CD4-positive, alpha-beta T cell (primary cell): ENCODE measurements around the gene TTC34. TPM values are rescaled to one million over a fixed set of nuclear protein-coding genes. Genes with fewer than 3 reads are reported as not detected.

Experiments used
- ATAC-seq: fragments of 200-7000 bp; cut with Tn5 transposase; one replicate; pipeline ENCODE4 v1.10.0; 2022; ENCODE audit warnings: mild to moderate bottlenecking; ENCODE audit not compliant: poor library complexity
- CTCF ChIA-PET: fragments of 350-600 bp; sonication (Branson Sonifier 250); formaldehyde crosslinking; loops from one replicate; lab custom pipeline; 2021; ENCODE audit warnings: antibody characterized with exemption, inconsistent platforms; lab: Charles Lee
- POLR2A ChIA-PET: fragments of 350-600 bp; sonication (Branson Sonifier 250); formaldehyde crosslinking; loops from one replicate; lab custom pipeline; 2021; ENCODE audit warnings: antibody characterized with exemption, inconsistent platforms; lab: Charles Lee
- DNase-seq, 14 experiments: peaks; one replicate each; pipeline ENCODE4 v3.0.0-alpha.2; 2013 to 2020; ENCODE audit warnings: mixed read lengths in 2 of 14
- H3K27ac ChIP-seq, 2 donors: one replicate each; pipeline versions ENCODE4 v1.5.1 to v1.7.0; 2013; ENCODE audit warnings: low read length in 2 of 2, low read depth in 1 of 2, mild to moderate bottlenecking in 1 of 2
- H3K27me3 ChIP-seq, 2 experiments: 1 replicate in 1 of 2; 2 replicates in 1 of 2; pipeline versions ENCODE4 v1.6.1 to v1.7.0; 2013; ENCODE audit warnings: low read length in 2 of 2, control low read depth in 1 of 2, mild to moderate bottlenecking in 1 of 2, moderate library complexity in 1 of 2; ENCODE audit not compliant: insufficient read depth in 2 of 2, control insufficient read depth in 1 of 2
- H3K36me3 ChIP-seq: one replicate; pipeline ENCODE4 v1.6.1; 2013; ENCODE audit warnings: low read length, control low read depth; ENCODE audit not compliant: insufficient read depth
- H3K4me1 ChIP-seq: one replicate; pipeline ENCODE4 v1.6.1; 2013; ENCODE audit warnings: low read length, control low read depth; ENCODE audit not compliant: insufficient read depth
- H3K4me3 ChIP-seq: one replicate; pipeline ENCODE4 v1.5.1; 2013; ENCODE audit warnings: mild to moderate bottlenecking, low read length, moderate library complexity
- H3K9me3 ChIP-seq, 2 experiments: 1 replicate in 1 of 2; 2 replicates in 1 of 2; pipeline versions ENCODE4 v1.6.1 to v1.7.0; 2013; ENCODE audit warnings: low read length in 2 of 2, mild to moderate bottlenecking in 2 of 2, control low read depth in 1 of 2, moderate library complexity in 1 of 2; ENCODE audit not compliant: control insufficient read depth in 1 of 2, insufficient read depth in 1 of 2
- H3K27ac Mint-ChIP-seq: one replicate; pipeline ENCODE4 v1.8.0; 2020; ENCODE audit warnings: mixed read lengths
- H3K27me3 Mint-ChIP-seq: one replicate; pipeline ENCODE4 v1.8.0; 2021; ENCODE audit warnings: mixed read lengths
- H3K36me3 Mint-ChIP-seq: one replicate; pipeline ENCODE4 v1.8.0; 2021; ENCODE audit warnings: low read depth, mixed read lengths
- H3K4me1 Mint-ChIP-seq: one replicate; pipeline ENCODE4 v1.8.0; 2021; ENCODE audit warnings: low read depth, mixed read lengths
- H3K4me3 Mint-ChIP-seq: one replicate; pipeline ENCODE4 v1.8.0; 2020; ENCODE audit warnings: mild to moderate bottlenecking, mixed read lengths
- H3K9me3 Mint-ChIP-seq: one replicate; pipeline ENCODE4 v1.8.0; 2020; ENCODE audit warnings: mixed read lengths
- CTCF ChIP-seq: fragments of 200-600 bp; IDR thresholded peaks from one replicate; pipeline ENCODE4 v1.8.0; 2022; ENCODE audit warnings: antibody characterized with exemption, mild to moderate bottlenecking
- intact Hi-C, 2 experiments: fragments of 100-400 bp; cut with DNase I in 1 of 2; cut with micrococcal nuclease in 1 of 2; formaldehyde crosslinking; loops; one replicate each; pipeline versions ENCODE4 v1.15.1 to v1.9.0; 2023 to 2025; cut with DNase I, micrococcal nuclease
- total RNA-seq, 174 experiments: library from RNA in 2 of 174; stranded (reverse) in 2 of 174; gene quantifications; one replicate each; pipeline ENCODE4 v1.2.3 and lab custom pipeline; 2021 to 2026

The TTC34 gene
- total RNA-seq, 2 experiments from 2014 or later: 1.3 TPM

GRCh38 chr1:2812939-2813653, 11.6 kb upstream of the TTC34 start:
- no peak for DNase-seq
- intact Hi-C loops: no loop called here
- no peak overlapping the region for H3K27ac ChIP-seq
- Mint-ChIP-seq H3K27ac (no peak overlapping the region), H3K4me1 (no peaks in the 10 kb centered on the region), H3K27me3 (no peaks in the 10 kb centered on the region), H3K4me3 (no peak overlapping the region), H3K9me3 (no peaks in the 10 kb centered on the region), H3K36me3 (no peaks in the 10 kb centered on the region)
- H3K36me3 ChIP-seq: no peaks in the 10 kb centered on the region
- no peaks in the 10 kb centered on the region for H3K4me1 ChIP-seq
- H3K9me3 ChIP-seq: peaks cover 0 to 16% of the 10 kb centered on the region in 2 experiments
- no peak for ATAC-seq
- no peak for TF ChIP-seq CTCF
- ChIA-PET CTCF (no interaction called here), POLR2A (no interaction called here)
- H3K27me3 ChIP-seq: no peaks in the 10 kb centered on the region
- H3K4me3 ChIP-seq: no peak overlapping the region

- no peaks in the 10 kb centered on the region for H3K27me3 ChIP-seq
- Mint-ChIP-seq H3K4me1 (no peaks in the 10 kb centered on the region), H3K9me3 (no peaks in the 10 kb centered on the region), H3K36me3 (no peaks in the 10 kb centered on the region), H3K27me3 (no peaks in the 10 kb centered on the region), H3K4me3 (no peak overlapping the region), H3K27ac (no peak overlapping the region)
- peaks cover 0 to 16% of the 10 kb centered on the region in 2 experiments for H3K9me3 ChIP-seq
- no peak for ATAC-seq
- H3K4me1 ChIP-seq: no peaks in the 10 kb centered on the region
- DNase-seq: no peak
- no peak for TF ChIP-seq CTCF
- intact Hi-C loops: no loop called here
- no peak overlapping the region for H3K27ac ChIP-seq
- ChIA-PET CTCF (no interaction called here), POLR2A (no interaction called here)
- H3K36me3 ChIP-seq: no peaks in the 10 kb centered on the region
- H3K4me3 ChIP-seq: no peak overlapping the region
Observed at GRCh38 chr1:2812136-2812535, 10.6 kb upstream of the TTC34 start.

- POLR2A ChIA-PET: no interaction called here
- no peaks in the 10 kb centered on the region for H3K4me1 ChIP-seq
- H3K27me3 ChIP-seq: no peaks in the 10 kb centered on the region
- H3K36me3 Mint-ChIP-seq: no peaks in the 10 kb centered on the region
- peaks cover 0 to 16% of the 10 kb centered on the region in 2 experiments for H3K9me3 ChIP-seq
- no peaks in the 10 kb centered on the region for H3K36me3 ChIP-seq
- intact Hi-C loops: no loop called here
- no peak for DNase-seq
- no peak overlapping the region for H3K27ac Mint-ChIP-seq
- H3K27me3 Mint-ChIP-seq: no peaks in the 10 kb centered on the region
- TF ChIP-seq CTCF: no peak
- no peaks in the 10 kb centered on the region for H3K9me3 Mint-ChIP-seq
- CTCF ChIA-PET: no interaction called here
- no peak overlapping the region for H3K4me3 Mint-ChIP-seq
- no peak overlapping the region for H3K27ac ChIP-seq
- H3K4me3 ChIP-seq: no peak overlapping the region
- no peak for ATAC-seq
- H3K4me1 Mint-ChIP-seq: no peaks in the 10 kb centered on the region
Observed at GRCh38 chr1:2811533-2811918, 10.0 kb upstream of the TTC34 start.
